ENCODE data around the gene DNASE1L3.

GRCh38 chr3:58178528-58179234 lies 32.1 kb downstream of the DNASE1L3 start:
- TF ChIP-seq CTCF (IDR thresholded peaks at IDR 0.05; ENCODE audit: poor library complexity): no peak
- no peak for TF ChIP-seq EZH2 (IDR thresholded peaks at IDR 0.05; ENCODE audit: borderline replicate concordance)
- TF ChIP-seq EZH2phosphoT487 (IDR thresholded peaks at IDR 0.05; ENCODE audit: low read depth, severe bottlenecking, unreplicated experiment): no peak
